Sigmoid colon (tissue), 4 donors: Measurements from ENCODE around the gene TRAF3IP1.

Experiments
- CTCF ChIP-seq, 4 experiments: fragments of 450-650 bp in 3 of 4; fragments of 200-600 bp in 1 of 4; IDR thresholded peaks; one replicate each; pipeline ENCODE4 v1.5.1; 2016 to 2019; ENCODE audit warnings: antibody characterized with exemption in 4 of 4, mild to moderate bottlenecking in 3 of 4, moderate library complexity in 2 of 4
- POLR2A ChIP-seq, 2 donors: fragments of 450-650 bp; IDR thresholded peaks; one replicate each; pipeline ENCODE4 v1.6.1; 2016; ENCODE audit warnings: antibody characterized with exemption in 2 of 2, mild to moderate bottlenecking in 2 of 2, moderate library complexity in 2 of 2
- POLR2AphosphoS5 ChIP-seq, 4 donors: sonication (generic); formaldehyde crosslinking; IDR thresholded peaks; one replicate each; pipeline ENCODE4 v1.6.1; 2017; ENCODE audit warnings: antibody characterized with exemption in 4 of 4

GRCh38 chr2:238379096-238379810 is 58.9 kb downstream of the TRAF3IP1 start:
- TF ChIP-seq POLR2AphosphoS5 (IDR thresholded peaks at IDR 0.05) (no peak), CTCF (IDR thresholded peaks at IDR 0.05) (no peak), POLR2A (IDR thresholded peaks at IDR 0.05) (no peak)
